HG03439 (cell line): Measurements from ENCODE around the gene LYPD5.
"Not testable (repeated sequence)": the region's sequence is repeated elsewhere in the genome, so short reads cannot be mapped to it uniquely, and the experiment has no call there.

Source experiments
- ATAC-seq: cut with Tn5 transposase; IDR thresholded peaks from one replicate; pipeline ENCODE4 v1.9.1; 2021; ENCODE audit warnings: mild to moderate bottlenecking, moderate library complexity; ENCODE audit not compliant: unreplicated experiment

LYPD5 gene

DNA sequence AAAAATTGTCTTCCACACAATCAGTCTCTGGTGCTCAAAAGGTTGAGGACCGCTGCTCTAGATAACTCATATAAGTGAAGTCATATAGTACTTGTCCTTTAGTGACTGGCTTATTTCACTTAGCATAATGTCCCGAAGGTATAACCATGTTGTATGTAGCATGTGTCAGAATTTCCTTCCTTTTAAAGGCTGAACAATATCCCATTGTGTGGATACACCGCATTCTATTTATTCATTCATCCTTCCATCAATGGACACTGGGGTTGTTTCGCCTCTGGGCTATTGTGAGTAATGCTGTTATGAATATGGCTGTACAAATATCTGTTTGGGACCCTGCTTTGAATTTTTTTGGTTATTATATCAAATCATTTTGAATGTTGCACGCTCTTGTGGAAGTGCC, 4.6 kb upstream of the LYPD5 start:
- no peak for ATAC-seq

GRCh38 chr19:43806401-43806800, 4.2 kb upstream of the LYPD5 start:
- ATAC-seq = not testable (repeated sequence)

DNA sequence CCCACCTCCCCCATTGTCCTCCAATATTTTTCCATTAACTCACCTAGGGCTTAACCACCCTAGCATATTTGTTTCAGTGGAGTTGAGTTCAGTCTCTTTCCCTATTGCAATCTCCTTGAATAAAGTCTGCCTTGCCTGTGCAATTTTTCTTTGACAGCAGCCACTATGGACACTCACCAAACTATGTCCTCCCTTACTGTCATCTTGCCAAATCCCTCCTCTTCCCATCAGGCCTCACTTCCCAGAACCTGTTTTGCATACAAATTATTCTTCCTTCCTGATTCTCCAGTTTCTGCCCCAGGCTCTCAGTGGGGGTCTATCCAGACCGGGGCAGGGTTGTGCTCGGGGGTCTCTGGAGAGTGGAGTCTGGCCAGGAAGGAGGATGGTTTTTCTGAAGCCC, 2.2 kb upstream of the LYPD5 start:
- no peak for ATAC-seq

GRCh38 chr19:43799502-43800142, 2.6 kb downstream of the LYPD5 start:
- no peak for ATAC-seq

GRCh38 chr19:43798546-43799409, 3.5 kb downstream of the LYPD5 start:
- ATAC-seq = no peak

GRCh38 chr19:43798026-43798545, 4.2 kb downstream of the LYPD5 start:
- no peak for ATAC-seq

- no peak for ATAC-seq
Measured at GRCh38 chr19:43797556-43797955, 4.7 kb downstream of the LYPD5 start.

DNA sequence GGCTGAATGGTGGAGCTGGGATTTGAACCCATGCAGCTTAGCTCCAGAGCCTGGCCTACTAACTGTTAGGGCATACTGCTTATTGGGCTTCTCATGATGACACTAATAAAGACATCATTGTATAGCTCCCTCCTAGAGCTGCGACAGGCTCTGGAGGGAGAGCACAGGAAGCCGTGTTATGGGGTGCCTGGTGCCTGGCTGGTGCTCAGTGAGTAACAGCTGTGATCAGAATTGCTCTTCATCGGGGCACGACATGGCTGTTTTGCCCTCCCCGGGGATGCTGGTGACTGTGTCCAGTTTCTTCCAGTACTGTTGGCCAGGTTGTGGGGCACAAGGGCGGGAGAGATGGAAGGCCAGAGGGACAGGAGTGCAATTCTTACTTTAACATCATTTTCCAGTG, 5.1 kb downstream of the LYPD5 start:
- no peak for ATAC-seq

- no peak for ATAC-seq
Measured at GRCh38 chr19:43790587-43790986, 11.7 kb downstream of the LYPD5 start.

- ATAC-seq = no peak
Measured at GRCh38 chr19:43789029-43789428, 13.2 kb downstream of the LYPD5 start.

DNA sequence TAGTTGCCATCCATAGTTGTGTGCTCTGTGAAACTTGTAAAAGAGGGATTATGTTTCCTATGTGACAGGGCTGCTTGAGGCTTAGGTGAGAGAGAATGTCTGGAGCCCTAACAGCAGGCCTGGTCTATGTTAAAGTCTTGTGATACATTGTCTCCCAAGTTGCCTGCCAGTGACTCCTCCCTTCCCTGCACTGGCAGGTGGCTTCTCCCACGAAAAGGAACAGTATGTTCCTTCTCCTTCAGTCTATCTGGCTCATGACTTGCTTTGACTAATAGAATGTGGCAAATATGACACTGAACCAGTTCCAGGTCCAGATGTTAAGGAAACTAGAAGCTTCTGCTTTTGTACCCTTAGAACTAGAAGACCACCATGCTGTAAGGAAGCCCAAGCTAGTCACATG, 15.6 kb downstream of the LYPD5 start:
- ATAC-seq = no peak

GRCh38 chr19:43784981-43785808, 17.1 kb downstream of the LYPD5 start:
- no peak for ATAC-seq

GRCh38 chr19:43784241-43784980, 17.8 kb downstream of the LYPD5 start:
- no peak for ATAC-seq

- no peak for ATAC-seq
Measured at GRCh38 chr19:43783636-43784035, 18.6 kb downstream of the LYPD5 start.

GRCh38 chr19:43782689-43783231, 19.5 kb downstream of the LYPD5 start:
- ATAC-seq = peak; percentile 36

- ATAC-seq = no peak
Measured at GRCh38 chr19:43782311-43782660, 20.0 kb downstream of the LYPD5 start.

- no peak for ATAC-seq
Measured at GRCh38 chr19:43781630-43782310, 20.5 kb downstream of the LYPD5 start.

GRCh38 chr19:43780706-43781525, 21.3 kb downstream of the LYPD5 start, which contains the start of gene KCNN4:
Gene KCNN4, minus strand, starts transcription at chr19:43780973. Its CDS starts 112 bp downstream, at chr19:43780861.
- ATAC-seq = no peak

DNA sequence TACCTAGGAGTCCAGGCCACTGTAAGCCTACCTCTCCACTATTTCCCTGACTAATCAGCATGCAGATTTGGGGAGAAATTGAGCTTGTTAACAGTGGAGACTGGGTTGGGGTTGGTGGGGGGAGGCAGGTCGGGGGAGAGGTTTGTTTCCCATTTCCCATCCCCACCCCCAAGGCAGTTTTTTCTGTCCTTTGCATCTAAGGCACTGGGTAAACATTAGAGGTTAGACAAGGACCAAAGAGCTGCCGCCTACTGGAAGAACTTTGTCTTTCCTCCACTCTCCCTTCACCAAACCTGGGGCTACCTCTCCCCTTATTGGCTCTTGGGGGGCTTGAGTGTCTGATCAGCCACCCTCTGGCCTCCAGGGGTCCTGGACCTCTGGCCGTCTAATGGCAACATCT, 22.4 kb downstream of the LYPD5 start:
- ATAC-seq = no peak
